ENCODE results near the gene AGTR1.

Gene AGTR1

GRCh38 chr3:148697306-148698189 is at the start of gene AGTR1:
AGTR1 (plus strand) TSS chr3:148697903; CDS start chr3:148741036, 43,133 bp downstream.
- Histone ChIP-seq H3K36me3 (ENCODE audit: insufficient read depth, low read length) (no peaks in the 10 kb centered on the region), H3K27me3 (ENCODE audit: insufficient read depth, low read length) (no peaks in the 10 kb centered on the region), H3K27ac (ENCODE audit: low read depth, low read length) (peak within 1 kb of the TSS; percentile 51; the same call in 1 of the 2 replicates), H3K4me1 (ENCODE audit: control insufficient read depth, insufficient read depth, low read length, unreplicated experiment) (peaks cover 12% of the 10 kb centered on the region), H3K79me2 (ENCODE audit: control insufficient read depth, insufficient read depth, low read length, unreplicated experiment) (no peaks in the 10 kb centered on the region), H3K4me3 (ENCODE audit: low read depth, low read length) (peak within 1 kb of the TSS; percentile 89), H2AFZ (ENCODE audit: low read length, unreplicated experiment) (peak within 1 kb of the TSS; percentile 95)

- H3K27me3 ChIP-seq (ENCODE audit: insufficient read depth, low read length), result no peaks in the 10 kb centered on the region
- H2AFZ ChIP-seq (ENCODE audit: low read length, unreplicated experiment), result peak overlapping the region; percentile 60
- H3K79me2 ChIP-seq (ENCODE audit: control insufficient read depth, insufficient read depth, low read length, unreplicated experiment), result no peaks in the 10 kb centered on the region
- peak overlapping the region; percentile 76 for H3K27ac ChIP-seq (ENCODE audit: low read depth, low read length)
- H3K36me3 ChIP-seq (ENCODE audit: insufficient read depth, low read length), result no peaks in the 10 kb centered on the region
- H3K4me3 ChIP-seq (ENCODE audit: low read depth, low read length), result peak overlapping the region; percentile 45
- peaks cover 25% of the 10 kb centered on the region for H3K4me1 ChIP-seq (ENCODE audit: control insufficient read depth, insufficient read depth, low read length, unreplicated experiment)
These were observed 48.9 kb upstream of the AGTR1 start for GRCh38 chr3:148648685-148649352.

DNA sequence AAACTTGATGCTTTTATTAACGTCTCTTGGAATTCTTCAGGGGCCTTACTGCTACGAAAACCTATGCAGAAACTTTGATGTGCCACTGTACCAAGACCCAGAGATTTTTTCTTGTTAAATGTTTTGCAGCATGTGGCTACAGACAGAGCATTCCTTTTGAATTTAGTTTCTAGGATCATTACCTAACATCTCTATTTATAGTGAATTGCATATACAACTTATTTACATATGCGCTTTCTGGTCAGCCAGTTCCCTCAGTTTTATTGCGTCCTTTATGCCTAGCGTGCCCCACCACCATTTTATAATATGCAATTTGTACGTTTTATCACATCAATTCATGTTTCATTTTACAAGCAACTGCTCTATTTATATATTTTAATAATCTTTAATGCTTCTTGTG is 46.2 kb upstream of the AGTR1 start:
- no peaks in the 10 kb centered on the region for H3K27me3 ChIP-seq (ENCODE audit: insufficient read depth, low read length)
- no peaks in the 10 kb centered on the region for H3K79me2 ChIP-seq (ENCODE audit: control insufficient read depth, insufficient read depth, low read length, unreplicated experiment)
- H3K27ac ChIP-seq (ENCODE audit: low read depth, low read length), result no peak overlapping the region
- no peak overlapping the region for H3K4me3 ChIP-seq (ENCODE audit: low read depth, low read length)
- H3K4me1 ChIP-seq (ENCODE audit: control insufficient read depth, insufficient read depth, low read length, unreplicated experiment), result peaks cover 21% of the 10 kb centered on the region
- no peak overlapping the region for H2AFZ ChIP-seq (ENCODE audit: low read length, unreplicated experiment)
- H3K36me3 ChIP-seq (ENCODE audit: insufficient read depth, low read length), result no peaks in the 10 kb centered on the region

- Histone ChIP-seq H3K27ac (ENCODE audit: low read depth, low read length) (no peak overlapping the region), H3K36me3 (ENCODE audit: insufficient read depth, low read length) (no peaks in the 10 kb centered on the region), H3K4me3 (ENCODE audit: low read depth, low read length) (no peak overlapping the region), H3K4me1 (ENCODE audit: control insufficient read depth, insufficient read depth, low read length, unreplicated experiment) (peaks cover 7% of the 10 kb centered on the region), H3K79me2 (ENCODE audit: control insufficient read depth, insufficient read depth, low read length, unreplicated experiment) (no peaks in the 10 kb centered on the region), H3K27me3 (ENCODE audit: insufficient read depth, low read length) (no peaks in the 10 kb centered on the region), H2AFZ (ENCODE audit: low read length, unreplicated experiment) (no peak overlapping the region)
These were observed 43.3 kb upstream of the AGTR1 start for GRCh38 chr3:148654433-148654832.

DNA sequence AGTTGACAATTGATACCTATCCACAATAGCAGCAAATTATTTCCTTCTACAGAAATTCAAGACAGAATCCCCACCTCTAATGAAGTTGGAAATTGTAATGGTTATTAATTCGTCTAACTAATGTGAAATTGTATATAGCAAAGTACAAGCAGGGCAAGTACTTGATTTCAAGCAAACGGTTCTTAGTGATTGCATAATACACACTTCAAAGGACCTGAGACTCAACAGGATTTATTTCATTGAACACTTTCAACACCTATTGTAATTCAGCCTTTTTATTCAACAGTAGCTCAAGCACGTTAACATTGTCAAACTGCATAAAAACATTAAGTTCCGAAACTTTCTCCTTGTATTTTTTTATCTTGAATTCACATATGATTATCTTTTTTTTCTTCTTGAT is 40.2 kb upstream of the AGTR1 start:
- Histone ChIP-seq H3K79me2 (ENCODE audit: control insufficient read depth, insufficient read depth, low read length, unreplicated experiment) (no peaks in the 10 kb centered on the region), H3K27me3 (ENCODE audit: insufficient read depth, low read length) (no peaks in the 10 kb centered on the region)

GRCh38 chr3:148659512-148659911 is 38.2 kb upstream of the AGTR1 start:
- Histone ChIP-seq H3K36me3 (ENCODE audit: insufficient read depth, low read length) (no peaks in the 10 kb centered on the region), H3K4me3 (ENCODE audit: low read depth, low read length) (no peak overlapping the region), H2AFZ (ENCODE audit: low read length, unreplicated experiment) (no peak overlapping the region), H3K27ac (ENCODE audit: low read depth, low read length) (no peak overlapping the region), H3K79me2 (ENCODE audit: control insufficient read depth, insufficient read depth, low read length, unreplicated experiment) (no peaks in the 10 kb centered on the region), H3K4me1 (ENCODE audit: control insufficient read depth, insufficient read depth, low read length, unreplicated experiment) (no peaks in the 10 kb centered on the region), H3K27me3 (ENCODE audit: insufficient read depth, low read length) (no peaks in the 10 kb centered on the region)

More for the DNA sequence above, 40.2 kb upstream of the AGTR1 start:
- Histone ChIP-seq H3K27ac (ENCODE audit: low read depth, low read length) (no peak overlapping the region), H2AFZ (ENCODE audit: low read length, unreplicated experiment) (no peak overlapping the region), H3K4me3 (ENCODE audit: low read depth, low read length) (no peak overlapping the region), H3K36me3 (ENCODE audit: insufficient read depth, low read length) (no peaks in the 10 kb centered on the region), H3K4me1 (ENCODE audit: control insufficient read depth, insufficient read depth, low read length, unreplicated experiment) (no peaks in the 10 kb centered on the region)

DNA sequence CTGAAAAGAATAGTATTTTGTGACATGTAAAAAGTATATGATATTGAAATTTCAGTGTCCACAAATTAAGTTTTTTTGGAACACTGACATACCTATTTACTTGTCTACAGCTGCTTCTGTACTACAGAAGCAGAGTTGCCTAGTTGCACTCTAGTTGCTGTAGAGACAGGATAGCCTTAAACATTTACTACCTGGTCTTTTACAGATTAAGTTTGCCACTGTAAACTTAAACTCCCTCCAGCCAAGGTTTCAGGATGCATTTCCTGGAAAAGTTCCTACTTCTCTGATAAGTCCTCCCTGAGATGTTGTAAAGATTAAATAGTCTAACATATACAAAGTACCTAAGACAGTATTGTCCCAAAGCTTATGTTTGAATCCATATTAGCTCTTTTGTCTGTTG is 17.4 kb upstream of the AGTR1 start:
- Histone ChIP-seq H3K4me3 (ENCODE audit: low read depth, low read length) (no peak overlapping the region), H2AFZ (ENCODE audit: low read length, unreplicated experiment) (peak overlapping the region; percentile 10), H3K79me2 (ENCODE audit: control insufficient read depth, insufficient read depth, low read length, unreplicated experiment) (no peaks in the 10 kb centered on the region), H3K4me1 (ENCODE audit: control insufficient read depth, insufficient read depth, low read length, unreplicated experiment) (peaks cover 8% of the 10 kb centered on the region), H3K36me3 (ENCODE audit: insufficient read depth, low read length) (no peaks in the 10 kb centered on the region), H3K27me3 (ENCODE audit: insufficient read depth, low read length) (no peaks in the 10 kb centered on the region), H3K27ac (ENCODE audit: low read depth, low read length) (no peak overlapping the region)

DNA sequence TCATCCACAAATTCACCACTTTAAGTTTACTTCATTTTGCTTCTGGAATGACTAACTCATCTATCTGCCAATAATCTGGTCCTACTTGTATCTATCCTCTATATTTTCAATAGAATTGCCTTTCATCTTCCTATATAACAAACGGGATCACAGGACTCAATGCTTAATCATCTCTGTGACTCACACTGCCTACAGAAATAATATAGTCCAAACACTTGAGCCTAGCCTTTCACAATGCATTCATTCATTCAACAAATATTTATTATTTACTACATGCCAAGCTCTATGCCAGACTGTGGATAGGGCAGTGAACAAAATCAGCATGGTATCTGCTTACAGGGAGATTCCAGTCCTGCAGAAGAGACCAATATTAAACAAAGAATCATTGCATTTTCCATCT is 16.6 kb upstream of the AGTR1 start:
- Histone ChIP-seq H3K4me3 (ENCODE audit: low read depth, low read length) (no peak overlapping the region), H3K27me3 (ENCODE audit: insufficient read depth, low read length) (no peaks in the 10 kb centered on the region), H3K36me3 (ENCODE audit: insufficient read depth, low read length) (no peaks in the 10 kb centered on the region), H3K27ac (ENCODE audit: low read depth, low read length) (no peak overlapping the region), H2AFZ (ENCODE audit: low read length, unreplicated experiment) (no peak overlapping the region), H3K4me1 (ENCODE audit: control insufficient read depth, insufficient read depth, low read length, unreplicated experiment) (peaks cover 8% of the 10 kb centered on the region), H3K79me2 (ENCODE audit: control insufficient read depth, insufficient read depth, low read length, unreplicated experiment) (no peaks in the 10 kb centered on the region)

DNA sequence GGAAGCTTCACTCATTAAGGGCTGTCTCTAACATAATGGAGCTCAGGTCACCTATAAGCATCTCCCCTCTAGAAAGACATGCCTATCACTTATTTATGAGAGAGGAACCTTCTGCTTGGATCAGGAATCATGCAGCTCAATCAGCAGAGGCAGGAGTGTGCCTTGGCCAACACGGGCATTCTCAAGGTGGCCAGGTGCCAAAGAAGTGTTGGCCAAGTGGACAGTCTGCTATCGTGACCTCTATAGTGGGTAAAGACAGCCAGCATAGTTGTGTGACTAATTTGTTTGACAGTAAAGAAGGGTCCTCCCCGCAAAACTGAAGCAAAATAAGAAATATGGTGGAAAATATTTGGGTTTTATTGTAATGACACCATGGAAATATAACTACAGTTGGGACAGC is 14.7 kb upstream of the AGTR1 start:
- Histone ChIP-seq H3K4me3 (ENCODE audit: low read depth, low read length) (no peak overlapping the region), H3K27me3 (ENCODE audit: insufficient read depth, low read length) (no peaks in the 10 kb centered on the region), H3K79me2 (ENCODE audit: control insufficient read depth, insufficient read depth, low read length, unreplicated experiment) (no peaks in the 10 kb centered on the region), H3K27ac (ENCODE audit: low read depth, low read length) (no peak overlapping the region), H3K36me3 (ENCODE audit: insufficient read depth, low read length) (no peaks in the 10 kb centered on the region), H2AFZ (ENCODE audit: low read length, unreplicated experiment) (no peak overlapping the region), H3K4me1 (ENCODE audit: control insufficient read depth, insufficient read depth, low read length, unreplicated experiment) (peaks cover 8% of the 10 kb centered on the region)

DNA sequence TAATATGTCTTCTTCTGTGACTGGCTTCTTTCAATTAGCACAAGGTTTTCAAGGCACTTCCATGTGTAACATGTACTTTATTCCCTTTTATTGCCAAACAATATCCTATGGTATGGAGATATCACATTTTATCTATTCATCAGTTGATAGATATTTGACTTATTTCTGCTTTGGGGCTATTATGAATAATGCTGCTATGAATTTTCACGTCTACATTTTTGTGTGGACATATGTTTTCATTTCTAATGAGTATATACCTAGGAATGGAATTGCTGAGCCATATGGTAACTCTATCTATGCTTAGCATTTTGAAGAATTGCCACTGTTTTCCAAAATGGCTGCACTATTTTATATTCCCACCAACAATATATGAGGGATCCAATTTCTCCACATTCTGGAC is 3.6 kb upstream of the AGTR1 start:
- no peaks in the 10 kb centered on the region for H3K79me2 ChIP-seq (ENCODE audit: control insufficient read depth, insufficient read depth, low read length, unreplicated experiment)
- no peak overlapping the region for H3K4me3 ChIP-seq (ENCODE audit: low read depth, low read length)
- H3K27me3 ChIP-seq (ENCODE audit: insufficient read depth, low read length), result no peaks in the 10 kb centered on the region
- no peak overlapping the region for H3K27ac ChIP-seq (ENCODE audit: low read depth, low read length)
- no peak overlapping the region for H2AFZ ChIP-seq (ENCODE audit: low read length, unreplicated experiment)
- H3K4me1 ChIP-seq (ENCODE audit: control insufficient read depth, insufficient read depth, low read length, unreplicated experiment), result peaks cover 5% of the 10 kb centered on the region
- no peaks in the 10 kb centered on the region for H3K36me3 ChIP-seq (ENCODE audit: insufficient read depth, low read length)

Measured in ACC112 (cell line).